Thyroid gland (tissue), 4 donors: Measurements from ENCODE around the gene ATXN7L3.

Experiments
- POLR2A ChIP-seq, 2 donors: fragments of 450-650 bp; IDR thresholded peaks; one replicate each; pipeline ENCODE4 v1.6.1; 2017; ENCODE audit warnings: antibody characterized with exemption in 2 of 2, mild to moderate bottlenecking in 2 of 2, moderate library complexity in 1 of 2
- TF ChIP-seq, protein P1 (sequence below), 6 experiments: fragments of 200-600 bp in 3 of 6; fragments of 450-650 bp in 3 of 6; sonication (generic) in 3 of 6; IDR thresholded peaks; one replicate each; pipeline ENCODE4 v1.5.1; 2016 to 2019; ENCODE audit warnings: antibody characterized with exemption in 6 of 6, mild to moderate bottlenecking in 2 of 6, inconsistent platforms in 1 of 6, moderate library complexity in 1 of 6

DNA sequence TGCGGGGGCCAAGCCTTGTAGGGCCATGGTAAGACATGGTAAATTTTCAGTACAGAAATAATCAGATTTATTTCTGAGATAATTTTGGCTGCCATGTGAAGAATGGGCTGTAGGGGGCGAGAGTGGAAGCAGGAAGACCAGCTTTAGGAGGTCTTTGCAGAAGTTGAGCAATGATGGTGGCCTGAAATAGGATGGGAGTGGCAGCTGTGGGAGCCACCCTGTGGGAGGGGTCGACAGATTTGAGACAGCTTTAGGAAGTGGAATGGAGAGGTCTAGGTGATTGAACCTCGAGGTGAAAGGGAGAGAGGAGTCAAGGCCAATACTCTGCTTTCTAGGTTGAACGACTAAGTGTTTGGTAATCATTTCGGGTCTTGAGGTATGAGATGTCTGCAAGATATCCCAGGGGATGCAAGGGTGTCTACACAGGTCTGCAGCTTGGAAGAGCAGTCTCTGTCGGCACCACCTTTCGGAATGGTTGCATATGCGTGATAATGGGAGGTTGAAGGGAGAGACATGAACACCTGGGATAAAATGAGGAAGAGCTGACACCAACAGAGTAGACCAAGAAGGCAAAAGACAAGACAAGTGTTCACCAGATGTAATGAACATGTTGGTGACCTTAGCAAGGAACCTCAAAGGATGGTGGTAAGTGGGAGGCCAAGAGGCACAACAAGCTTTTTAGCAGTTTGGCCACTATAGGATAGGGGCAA lies 4.2 kb upstream of the ATXN7L3 start:
- TF ChIP-seq, protein P1, sequence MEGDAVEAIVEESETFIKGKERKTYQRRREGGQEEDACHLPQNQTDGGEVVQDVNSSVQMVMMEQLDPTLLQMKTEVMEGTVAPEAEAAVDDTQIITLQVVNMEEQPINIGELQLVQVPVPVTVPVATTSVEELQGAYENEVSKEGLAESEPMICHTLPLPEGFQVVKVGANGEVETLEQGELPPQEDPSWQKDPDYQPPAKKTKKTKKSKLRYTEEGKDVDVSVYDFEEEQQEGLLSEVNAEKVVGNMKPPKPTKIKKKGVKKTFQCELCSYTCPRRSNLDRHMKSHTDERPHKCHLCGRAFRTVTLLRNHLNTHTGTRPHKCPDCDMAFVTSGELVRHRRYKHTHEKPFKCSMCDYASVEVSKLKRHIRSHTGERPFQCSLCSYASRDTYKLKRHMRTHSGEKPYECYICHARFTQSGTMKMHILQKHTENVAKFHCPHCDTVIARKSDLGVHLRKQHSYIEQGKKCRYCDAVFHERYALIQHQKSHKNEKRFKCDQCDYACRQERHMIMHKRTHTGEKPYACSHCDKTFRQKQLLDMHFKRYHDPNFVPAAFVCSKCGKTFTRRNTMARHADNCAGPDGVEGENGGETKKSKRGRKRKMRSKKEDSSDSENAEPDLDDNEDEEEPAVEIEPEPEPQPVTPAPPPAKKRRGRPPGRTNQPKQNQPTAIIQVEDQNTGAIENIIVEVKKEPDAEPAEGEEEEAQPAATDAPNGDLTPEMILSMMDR (IDR thresholded peaks at IDR 0.05): peak; percentile 25 to 74 (median 52)
- TF ChIP-seq POLR2A (IDR thresholded peaks at IDR 0.05): no peak
